NT2/D1 (cell line): ENCODE measurements around the gene SEPTIN12.

Source experiments
- SUZ12 ChIP-seq: IDR thresholded peaks from 2 replicates; pipeline ENCODE4 v1.6.1; 2011; ENCODE audit not compliant: insufficient read length, insufficient read depth; ENCODE audit errors: extremely low read depth
- YY1 ChIP-seq: IDR thresholded peaks from 2 replicates; pipeline ENCODE4 v1.6.1; 2011; ENCODE audit not compliant: insufficient read length, insufficient read depth
- ZNF274 ChIP-seq: IDR thresholded peaks from 2 replicates; pipeline ENCODE4 v1.6.1; 2011; ENCODE audit warnings: mild to moderate bottlenecking, low read depth, low read length

DNA sequence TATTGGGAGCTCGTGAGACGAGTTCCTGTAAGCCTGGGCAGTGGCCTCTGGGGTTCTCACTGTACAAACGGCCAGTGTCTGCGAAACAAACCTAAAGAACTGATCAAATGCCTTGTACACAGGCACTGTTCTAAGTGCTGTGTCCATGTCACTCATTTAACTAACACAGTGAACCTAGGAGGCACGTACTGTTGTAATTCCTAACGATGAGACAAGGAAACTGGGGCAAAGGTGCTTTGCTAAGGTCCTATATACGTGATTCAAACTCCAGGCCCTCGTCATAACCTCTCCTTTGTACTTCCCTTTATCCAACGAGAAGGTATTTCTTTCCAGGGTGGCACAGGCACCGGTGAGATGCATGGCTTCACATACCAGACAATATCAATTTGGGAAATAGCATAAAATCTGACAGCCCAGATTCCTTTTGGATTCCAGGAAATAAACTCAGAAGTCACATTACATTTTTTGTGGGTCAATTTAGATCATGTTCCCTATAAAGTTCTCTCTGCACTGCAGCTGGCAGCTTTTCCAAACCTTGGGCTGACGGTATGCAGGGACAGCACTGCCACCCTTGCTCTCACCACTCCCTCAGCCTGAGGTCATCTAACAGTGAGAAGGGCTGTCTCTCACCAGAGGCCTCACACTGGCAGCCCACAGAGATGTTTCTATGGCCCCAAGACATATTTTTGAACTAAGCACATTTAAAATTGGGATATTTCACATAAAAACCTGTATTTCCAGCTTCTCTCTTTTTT is 40.6 kb upstream of the SEPTIN12 start:
- TF ChIP-seq ZNF274 = no peak
- TF ChIP-seq SUZ12 = no peak
- no peak for TF ChIP-seq YY1
